ENCODE data around the gene MRPL2.

DNA sequence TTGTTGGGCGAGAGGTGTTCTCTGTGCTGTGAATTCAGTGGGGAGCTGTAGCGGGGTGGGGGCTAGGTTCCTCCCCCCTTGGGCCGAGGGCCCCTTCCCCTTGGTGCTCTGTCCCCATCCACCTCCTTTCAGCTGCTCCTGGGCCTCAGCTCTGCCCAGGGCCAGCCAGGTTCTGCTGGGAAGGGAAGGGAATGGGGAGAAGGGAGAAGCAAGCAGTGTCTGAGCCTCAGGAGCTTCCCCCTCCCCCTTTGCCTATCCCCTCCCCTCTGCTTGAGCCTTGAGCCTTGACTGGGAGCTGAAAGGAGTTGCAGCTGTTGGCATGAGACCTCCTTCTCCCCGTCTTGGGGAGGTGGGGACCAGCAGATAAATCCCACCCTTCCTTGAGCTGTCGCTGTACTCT lies 38.4 kb downstream of the MRPL2 start:
- TF ChIP-seq POLR2AphosphoS5 (IDR thresholded peaks at IDR 0.05) (no peak), CTCF (IDR thresholded peaks at IDR 0.05) (no peak), POLR2A (IDR thresholded peaks at IDR 0.05) (no peak)

All from prostate gland (tissue), 2 donors.